GM19324 (cell line): ENCODE data around the gene CNTNAP4.

ENCODE experiments used
- ATAC-seq: cut with Tn5 transposase; IDR thresholded peaks from one replicate; pipeline ENCODE4 v1.9.1; 2021; ENCODE audit warnings: mild to moderate bottlenecking, moderate library complexity; ENCODE audit not compliant: unreplicated experiment, low FRiP score

CNTNAP4 gene

GRCh38 chr16:76484020-76484419, 206.8 kb downstream of the CNTNAP4 start:
- no peak for ATAC-seq

DNA sequence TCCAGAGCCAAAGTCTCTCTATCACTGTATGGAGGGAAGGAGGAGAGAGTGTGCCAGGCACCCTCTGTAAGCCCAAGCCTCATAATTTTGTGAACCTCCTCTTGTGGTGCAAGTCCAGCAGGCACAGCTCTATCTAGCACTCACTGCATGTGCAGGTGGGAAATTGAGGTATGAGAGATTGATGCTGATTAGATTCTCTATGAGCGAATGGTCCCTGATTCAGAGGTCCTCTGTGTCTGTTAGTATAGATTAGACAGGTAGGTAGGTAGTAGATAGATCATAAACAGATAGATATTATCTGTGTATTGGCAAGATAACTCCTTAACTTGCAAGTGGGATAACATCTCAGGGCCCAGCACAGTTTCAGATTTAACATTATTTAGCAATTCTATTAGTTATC, 209.5 kb downstream of the CNTNAP4 start:
- ATAC-seq: no peak

DNA sequence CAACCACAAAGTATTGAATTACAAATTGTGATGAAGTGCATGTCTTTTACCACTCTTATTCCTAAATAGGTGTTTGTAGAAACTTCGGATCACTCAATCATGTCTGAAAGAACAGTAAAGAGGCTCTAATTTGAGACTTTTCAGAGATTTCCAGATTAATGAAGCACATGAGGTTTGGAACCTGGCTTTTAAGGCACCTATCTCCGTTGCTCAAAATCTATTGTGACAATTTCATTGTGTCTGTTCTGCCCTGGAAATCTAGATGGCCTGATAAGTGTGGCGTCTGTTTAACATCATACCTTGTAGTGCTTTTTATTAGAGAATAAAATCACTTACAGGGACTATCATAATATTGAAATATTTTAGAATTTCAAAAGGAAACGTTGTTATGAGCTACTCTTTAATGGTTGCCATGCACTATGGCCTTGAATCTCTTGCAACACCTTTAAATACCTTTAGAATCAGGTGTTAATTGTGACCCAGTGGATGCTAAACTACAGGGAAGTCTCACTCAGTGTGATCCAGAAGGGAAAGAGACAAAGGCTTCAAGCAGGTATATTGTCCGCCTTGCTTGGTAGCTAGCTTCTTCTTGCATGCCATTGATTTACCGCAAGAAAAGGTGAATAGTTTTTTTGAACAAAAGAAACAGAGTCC, 210.3 kb downstream of the CNTNAP4 start:
- no peak for ATAC-seq

- ATAC-seq: no peak
These were observed 210.8 kb downstream of the CNTNAP4 start for GRCh38 chr16:76488065-76488417.

DNA sequence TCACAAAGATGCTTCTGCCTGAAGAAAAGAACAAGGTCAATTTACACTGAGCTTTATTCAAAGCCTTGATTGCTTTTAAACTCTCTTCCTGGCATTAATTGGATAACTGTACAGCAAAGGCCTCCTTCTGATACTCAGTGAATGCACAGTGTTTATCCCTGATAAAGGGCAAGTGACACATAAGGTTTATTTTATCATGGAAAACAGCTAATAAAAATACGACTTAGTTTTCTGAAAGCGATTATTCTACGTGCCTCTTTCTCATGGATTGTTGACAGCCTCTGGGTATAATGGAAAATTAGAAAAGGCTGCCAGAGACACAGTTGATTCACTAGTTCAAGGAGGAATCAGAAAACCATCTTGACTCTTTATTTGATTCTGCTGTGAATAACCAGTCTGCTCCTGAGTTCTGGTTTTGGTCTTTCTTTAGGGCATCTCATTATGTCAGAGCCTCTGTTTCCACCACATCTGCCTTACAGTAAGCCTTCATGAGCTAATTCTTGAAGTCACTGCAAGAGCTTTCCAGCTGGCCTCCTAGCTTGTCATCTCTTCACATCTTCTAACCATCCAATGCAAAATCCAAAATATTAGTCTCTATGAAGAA, 212.9 kb downstream of the CNTNAP4 start:
- ATAC-seq: no peak

- no peak for ATAC-seq
These were observed 222.8 kb downstream of the CNTNAP4 start for GRCh38 chr16:76500006-76500405.

DNA sequence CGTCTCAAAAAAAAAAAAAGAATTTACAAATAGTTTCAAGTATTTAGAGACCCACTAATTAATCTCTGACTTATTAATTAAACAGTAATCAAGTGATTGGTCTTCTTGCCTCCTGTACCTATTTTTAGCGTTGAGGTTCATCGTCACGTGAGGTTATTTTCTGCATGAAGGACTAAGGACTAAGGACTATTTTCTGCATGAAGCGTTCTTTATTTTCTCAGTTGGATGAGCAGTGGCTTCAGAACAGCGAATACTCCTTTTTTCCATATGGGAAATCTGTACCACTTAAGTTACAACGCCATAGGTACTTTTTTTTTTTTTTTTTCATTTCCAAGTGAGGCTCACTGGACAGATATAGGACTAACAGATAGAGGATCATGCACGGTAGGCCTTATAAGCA, 224.9 kb downstream of the CNTNAP4 start:
- no peak for ATAC-seq

- no peak for ATAC-seq
These were observed 225.4 kb downstream of the CNTNAP4 start for GRCh38 chr16:76502555-76502954.

DNA sequence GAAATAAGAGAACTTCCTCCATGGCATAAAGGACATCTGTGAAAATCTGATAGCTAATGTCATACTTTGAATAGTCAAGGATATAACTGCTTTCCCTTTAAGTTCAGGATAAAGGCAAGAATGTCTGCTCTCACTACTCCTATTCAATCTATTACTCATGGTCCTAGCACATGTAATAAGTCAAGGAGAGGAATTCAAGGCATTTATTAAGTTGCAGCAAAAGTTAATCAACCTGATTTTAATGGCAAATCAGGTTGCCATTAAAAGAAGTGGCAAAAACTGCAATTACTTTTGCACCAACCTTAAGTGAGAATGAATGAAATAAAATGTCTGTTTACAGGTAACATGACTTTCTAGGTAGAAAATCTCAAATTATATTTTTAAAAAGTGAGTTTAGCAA, 225.9 kb downstream of the CNTNAP4 start:
- ATAC-seq: no peak

- peak; percentile 67 for ATAC-seq
These were observed 234.0 kb downstream of the CNTNAP4 start for GRCh38 chr16:76511203-76511602.

- no peak for ATAC-seq
These were observed 241.6 kb downstream of the CNTNAP4 start for GRCh38 chr16:76518781-76519180.

DNA sequence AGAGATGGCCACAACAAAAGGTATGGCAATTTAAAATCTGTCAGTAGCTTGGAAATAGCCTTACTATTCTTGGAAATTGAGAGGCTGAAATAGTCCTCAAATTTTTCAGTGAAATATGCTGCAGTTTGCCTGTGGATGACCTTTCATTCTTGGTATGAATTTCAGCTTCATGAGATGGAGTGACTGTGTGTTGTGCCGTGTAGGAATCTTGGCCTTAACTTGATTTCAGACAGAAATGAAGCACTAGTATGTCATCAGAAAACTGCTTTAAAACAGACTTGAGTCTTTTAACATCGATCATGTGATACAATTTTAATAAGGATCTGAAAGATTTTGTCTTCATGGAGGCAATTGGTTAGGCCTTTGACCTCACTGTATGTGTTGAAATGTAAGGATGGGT, 247.2 kb downstream of the CNTNAP4 start:
- no peak for ATAC-seq

- no peak for ATAC-seq
These were observed 247.6 kb downstream of the CNTNAP4 start for GRCh38 chr16:76524769-76525168.

DNA sequence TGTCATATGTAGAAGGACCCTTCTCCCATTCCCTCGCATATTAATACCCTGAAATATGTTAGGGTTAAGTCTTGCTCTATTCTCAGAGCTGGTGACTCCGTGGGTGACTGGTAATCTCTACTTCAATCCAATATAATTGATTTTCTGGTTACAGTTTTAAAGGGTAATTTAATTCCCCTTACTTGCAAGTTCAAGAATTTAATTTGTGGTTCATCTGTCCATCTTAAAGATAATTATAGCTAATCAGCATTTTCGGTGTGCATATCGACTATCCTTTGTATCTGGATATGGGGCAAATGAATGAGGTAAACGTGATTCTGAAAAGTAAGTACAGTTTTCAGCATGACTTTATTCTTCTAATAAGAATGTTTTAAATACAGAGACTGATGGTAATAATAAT, 250.0 kb downstream of the CNTNAP4 start:
- no peak for ATAC-seq

- ATAC-seq: no peak
These were observed 251.9 kb downstream of the CNTNAP4 start for GRCh38 chr16:76529120-76529519.

- no peak for ATAC-seq
These were observed 254.0 kb downstream of the CNTNAP4 start for GRCh38 chr16:76531236-76531635.

DNA sequence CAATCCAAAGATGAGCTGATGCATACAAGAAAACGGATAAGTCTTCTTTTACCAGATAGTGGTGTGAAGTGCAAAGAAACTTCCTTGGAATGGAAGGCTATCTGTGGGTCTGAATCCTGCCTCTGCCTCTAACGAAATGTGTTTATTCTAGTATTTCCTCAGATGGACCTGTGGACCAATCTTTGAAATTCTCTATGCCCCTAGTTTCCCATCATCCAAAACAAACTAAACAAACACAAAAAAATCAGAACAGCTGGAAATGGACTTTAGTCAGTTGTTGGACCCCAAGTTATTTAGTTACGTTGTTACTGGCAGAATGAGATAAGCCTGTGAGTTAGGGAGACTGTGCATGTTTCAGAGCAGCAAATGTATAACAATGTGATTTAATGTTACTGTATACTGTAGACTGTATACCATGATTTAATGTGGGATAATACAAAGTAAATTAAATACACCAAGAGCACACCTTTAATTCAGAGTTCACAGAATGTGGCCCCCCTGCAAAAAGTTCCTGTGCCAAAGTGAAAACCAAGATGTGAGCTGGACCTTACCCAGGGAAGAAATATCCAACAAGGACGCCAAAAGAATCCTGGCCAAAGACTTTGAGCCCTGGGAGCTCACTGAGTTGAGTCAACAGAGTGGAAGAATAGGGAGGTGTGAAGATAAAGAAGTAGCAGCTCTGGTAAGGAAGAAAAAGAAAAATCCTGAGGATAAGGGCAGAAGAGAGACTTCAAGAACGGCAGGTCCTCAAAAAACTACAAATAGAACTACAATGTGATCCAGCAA, 255.2 kb downstream of the CNTNAP4 start:
- no peak for ATAC-seq

- ATAC-seq: no peak
These were observed 262.4 kb downstream of the CNTNAP4 start for GRCh38 chr16:76539609-76540008.

GRCh38 chr16:76541070-76541469, 263.9 kb downstream of the CNTNAP4 start:
- ATAC-seq: no peak

GRCh38 chr16:76565542-76565941, 288.3 kb downstream of the CNTNAP4 start:
- ATAC-seq: no peak

DNA sequence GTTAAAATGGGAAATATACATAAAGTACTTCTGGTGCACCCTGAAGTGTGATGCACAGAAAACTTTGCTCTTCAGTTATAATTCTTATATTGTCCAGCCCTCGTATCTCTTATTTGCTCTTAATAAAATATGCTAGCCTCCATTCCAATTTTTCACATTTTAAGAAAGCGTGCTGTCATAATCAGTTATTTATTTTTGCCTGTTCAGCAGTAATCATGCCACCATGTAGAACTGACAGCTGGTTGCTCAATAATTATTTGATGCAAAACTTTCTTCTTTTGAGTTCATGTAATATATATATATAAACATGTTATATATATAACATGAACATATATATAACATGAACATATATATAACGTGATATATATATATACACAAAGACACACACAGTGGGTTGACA, 294.6 kb downstream of the CNTNAP4 start:
- no peak for ATAC-seq

- no peak for ATAC-seq
These were observed 296.1 kb downstream of the CNTNAP4 start for GRCh38 chr16:76573281-76573680.
